ENCODE results near the gene ARNT2.

GRCh38 chr15:80550908-80551260, 146.7 kb downstream of the ARNT2 start:
- TF ChIP-seq CTCF (IDR thresholded peaks at IDR 0.05) (no peak), POLR2A (IDR thresholded peaks at IDR 0.05) (no peak), EP300 (IDR thresholded peaks at IDR 0.05) (no peak)
